Measurements from ENCODE around the gene JSRP1.

Gene JSRP1

GRCh38 chr19:2228157-2229030, 27.8 kb downstream of the JSRP1 start:
- ChIA-PET POLR2A (interaction anchor here (0.6 kb wide), 1 partner anchor 354 kb away, joined by 3 read pairs; no protein-coding TSS in a partner anchor), CTCF (no interaction called here)
- Histone ChIP-seq H3K4me1 (ENCODE audit: control insufficient read depth, insufficient read depth, low read length) (no peaks in the 10 kb centered on the region), H3K4me3 (ENCODE audit: low read depth, low read length) (no peak overlapping the region), H3K36me3 (ENCODE audit: control insufficient read depth in 2 of 2, insufficient read depth in 1 of 2, low read length in 2 of 2) (peaks cover 4 to 81% of the 10 kb centered on the region in 2 experiments; a peak in 2 of 3 replicates), H3K27ac (ENCODE audit: extremely low read depth, low read depth, low read length) (no peak overlapping the region), H3K9me3 (ENCODE audit: control insufficient read depth, insufficient read depth, low read depth, low read length) (no peaks in the 10 kb centered on the region)
- TF ChIP-seq GLIS2 (tag by site-specific recombination; IDR thresholded peaks at IDR 0.05) (no peak), ZNF677 (tag by site-specific recombination; IDR thresholded peaks at IDR 0.05) (no peak), HIC1 (tag by site-specific recombination; IDR thresholded peaks at IDR 0.05) (peak; percentile 21; the same call in 1 of the 2 replicates)

GRCh38 chr19:2227415-2228156, 28.6 kb downstream of the JSRP1 start:
- Histone ChIP-seq H3K9me3 (ENCODE audit: control insufficient read depth, insufficient read depth, low read depth, low read length) (no peaks in the 10 kb centered on the region), H3K4me3 (ENCODE audit: low read depth, low read length) (no peak overlapping the region), H3K36me3 (ENCODE audit: control insufficient read depth in 2 of 2, insufficient read depth in 1 of 2, low read length in 2 of 2) (peaks cover 4 to 75% of the 10 kb centered on the region in 2 experiments; a peak in 2 of 3 replicates), H3K4me1 (ENCODE audit: control insufficient read depth, insufficient read depth, low read length) (no peaks in the 10 kb centered on the region), H3K27ac (ENCODE audit: extremely low read depth, low read depth, low read length) (no peak overlapping the region)
- POLR2A ChIA-PET, result interaction anchor here (0.6 kb wide), 1 partner anchor 353 kb away, joined by 3 read pairs; no protein-coding TSS in a partner anchor
- 0 out of 2 replicates have a peak, but pooled peaks have one; percentile 29 for TF ChIP-seq EGR2 (tag by site-specific recombination; IDR thresholded peaks at IDR 0.05; ENCODE audit: low read depth)
- TF ChIP-seq ZNF660 (tag by site-specific recombination; IDR thresholded peaks at IDR 0.05), result no peak
- TF ChIP-seq ZFHX2 (tag by site-specific recombination; conservative IDR thresholded peaks at IDR 0.05), result 0 out of 2 replicates have a peak, but pooled peaks have one; percentile 27
- CTCF ChIA-PET, result interaction anchor here (1.3 kb wide), 1 partner anchor 8 kb away, joined by 5 read pairs; the partner anchor contains the start of gene PLEKHJ1

- no peak overlapping the region for H3K4me3 ChIP-seq (ENCODE audit: low read depth, low read length)
- no peaks in the 10 kb centered on the region for H3K4me1 ChIP-seq (ENCODE audit: control insufficient read depth, insufficient read depth, low read length)
- POLR2A ChIA-PET, result no interaction called here
- TF ChIP-seq ZNF121 (tag by site-specific recombination; IDR thresholded peaks at IDR 0.05) (no peak), ZBTB49 (tag by site-specific recombination; IDR thresholded peaks at IDR 0.05; ENCODE audit: low read depth) (no peak), KLF1 (tag by site-specific recombination; IDR thresholded peaks at IDR 0.05) (no peak), ZBTB48 (tag by site-specific recombination; IDR thresholded peaks at IDR 0.05) (no peak)
- CTCF ChIA-PET, result interaction anchor here (1.3 kb wide), 1 partner anchor 9 kb away, joined by 5 read pairs; the partner anchor contains the start of gene PLEKHJ1
- H3K36me3 ChIP-seq (ENCODE audit: control insufficient read depth in 2 of 2, insufficient read depth in 1 of 2, low read length in 2 of 2), result peaks cover 4 to 76% of the 10 kb centered on the region in 2 experiments; a peak in 2 of 3 replicates
- no peaks in the 10 kb centered on the region for H3K9me3 ChIP-seq (ENCODE audit: control insufficient read depth, insufficient read depth, low read depth, low read length)
- H3K27ac ChIP-seq (ENCODE audit: extremely low read depth, low read depth, low read length), result no peak overlapping the region
Observed at GRCh38 chr19:2226840-2227360, 29.3 kb downstream of the JSRP1 start.

All from HEK293 (cell line).